Panc1 (cell line): Measurements from ENCODE around the gene KAT14.

Experiments
- CTCF ChIP-seq: fragments of 450-650 bp; IDR thresholded peaks from 2 replicates; pipeline ENCODE4 v1.5.1; 2017; ENCODE audit warnings: mild to moderate bottlenecking
- POLR2AphosphoS5 ChIP-seq: IDR thresholded peaks from 2 replicates; pipeline ENCODE4 v1.6.1; 2012; ENCODE audit warnings: mild to moderate bottlenecking, low read depth, low read length, moderate library complexity

- no peak for TF ChIP-seq CTCF
- TF ChIP-seq POLR2AphosphoS5, result no peak
Measured at GRCh38 chr20:18166950-18167349, 29.3 kb downstream of the KAT14 start.
